Neural cell (in vitro differentiated cells): ENCODE results near the gene C3AR1. TPM values are rescaled to one million over a fixed set of nuclear protein-coding genes. Genes with fewer than 3 reads are reported as not detected.

Source experiments
- H2AFZ ChIP-seq: fragments of 200-600, 300-800 bp; sonication (generic), shearing (Covaris generic); 2 replicates; pipeline ENCODE4 v1.6.0; 2014; ENCODE audit warnings: low read depth, mild to moderate bottlenecking, antibody characterized with exemption, low read length, moderate library complexity
- H3F3A ChIP-seq: fragments of 200-600 bp; shearing (Covaris generic); 2 replicates; pipeline ENCODE4 v1.6.1; 2016; ENCODE audit warnings: mild to moderate bottlenecking, moderate library complexity, mixed read lengths, antibody characterized with exemption, low read length; ENCODE audit not compliant: insufficient read depth, poor library complexity, severe bottlenecking
- H3K27ac ChIP-seq: fragments of 200-600, 300-800 bp; sonication (generic), shearing (Covaris generic); 2 replicates; pipeline ENCODE4 v1.5.1; 2014; ENCODE audit warnings: mild to moderate bottlenecking, low read length, moderate library complexity
- H3K27me3 ChIP-seq: fragments of 300-800, 200-600 bp; sonication (generic), shearing (Covaris generic); 2 replicates; pipeline ENCODE4 v1.6.0; 2014; ENCODE audit warnings: mild to moderate bottlenecking, low read depth, low read length, moderate library complexity; ENCODE audit not compliant: insufficient read depth
- H3K36me3 ChIP-seq: fragments of 300-800, 200-600 bp; sonication (generic), shearing (Covaris generic); 2 replicates; pipeline ENCODE4 v1.5.1; 2014; ENCODE audit warnings: mild to moderate bottlenecking, antibody characterized with exemption, low read length, moderate library complexity; ENCODE audit not compliant: insufficient read depth
- H3K4me2 ChIP-seq: fragments of 300-800, 200-600 bp; sonication (generic), shearing (Covaris generic); 2 replicates; pipeline ENCODE4 v1.6.0; 2014; ENCODE audit warnings: mild to moderate bottlenecking, low read length
- H3K4me3 ChIP-seq: fragments of 300-800, 200-600 bp; sonication (generic), shearing (Covaris generic); 2 replicates; pipeline ENCODE4 v1.5.1; 2014; ENCODE audit warnings: mild to moderate bottlenecking, low read length, moderate library complexity
- H3K79me2 ChIP-seq: fragments of 200-600 bp; shearing (Covaris generic); replicated peaks from 2 replicates; pipeline ENCODE4 v1.6.0; 2014; ENCODE audit warnings: mild to moderate bottlenecking, low read length, moderate library complexity; ENCODE audit not compliant: insufficient read depth
- H3K9ac ChIP-seq: fragments of 300-800, 200-600 bp; sonication (generic), shearing (Covaris generic); 2 replicates; pipeline ENCODE4 v1.6.1; 2016; ENCODE audit warnings: mild to moderate bottlenecking, low read length, mixed read lengths
- H3K9me2 ChIP-seq: fragments of 200-600 bp; shearing (Covaris generic); 2 replicates; pipeline ENCODE4 v1.6.1; 2016; ENCODE audit warnings: mild to moderate bottlenecking, low read length, mixed read lengths; ENCODE audit not compliant: insufficient read depth
- H3K9me3 ChIP-seq: fragments of 200-600, 300-800 bp; sonication (generic), shearing (Covaris generic); 2 replicates; pipeline ENCODE4 v1.6.1; 2016; ENCODE audit warnings: mild to moderate bottlenecking, mixed run types, low read length, moderate library complexity, mixed read lengths
- H4K20me1 ChIP-seq: fragments of 200-600 bp; shearing (Covaris generic); 2 replicates; pipeline ENCODE4 v1.6.1; 2016; ENCODE audit warnings: mild to moderate bottlenecking, mixed run types; ENCODE audit not compliant: insufficient read depth
- EP300 ChIP-seq: fragments of 450-650 bp; conservative IDR thresholded peaks from 2 replicates; pipeline ENCODE4 v1.6.1; 2014; ENCODE audit warnings: antibody characterized with exemption, mild to moderate bottlenecking, moderate library complexity; ENCODE audit not compliant: poor library complexity, severe bottlenecking
- EZH2 ChIP-seq: fragments of 200-600, 300-800 bp; shearing (Covaris generic), sonication (generic); IDR thresholded peaks from 2 replicates; pipeline ENCODE4 v1.6.1; 2014; ENCODE audit warnings: antibody characterized with exemption, low read length, borderline replicate concordance, mild to moderate bottlenecking; ENCODE audit not compliant: insufficient read depth, poor library complexity, severe bottlenecking
- MXI1 ChIP-seq: fragments of 450-650 bp; conservative IDR thresholded peaks from 2 replicates; pipeline ENCODE4 v1.6.1; 2014; ENCODE audit warnings: antibody characterized with exemption, mild to moderate bottlenecking; ENCODE audit not compliant: poor library complexity, severe bottlenecking
- POLR2AphosphoS5 ChIP-seq: IDR thresholded peaks from 2 replicates; pipeline ENCODE4 v1.6.1; 2012
- RAD21 ChIP-seq: fragments of 450-650 bp; conservative IDR thresholded peaks from 2 replicates; pipeline ENCODE4 v1.6.1; 2014; ENCODE audit warnings: antibody characterized with exemption, mild to moderate bottlenecking, moderate library complexity
- SMC3 ChIP-seq: fragments of 450-650 bp; conservative IDR thresholded peaks from 2 replicates; pipeline ENCODE4 v1.6.1; 2014; ENCODE audit warnings: antibody characterized with exemption, mild to moderate bottlenecking, moderate library complexity; ENCODE audit not compliant: poor library complexity
- TAF1 ChIP-seq: IDR thresholded peaks from 2 replicates; pipeline ENCODE4 v1.6.1; 2012; ENCODE audit warnings: low read depth
- polyA plus RNA-seq: library from polyadenylated mRNA; depleted of rRNA; stranded (reverse); fragments of >200 nt; gene quantifications from 2 replicates; pipeline ENCODE4 v1.2.3, GENCODE V29; 2014
- TF ChIP-seq, protein P1 (sequence below): fragments of 450-650 bp; IDR thresholded peaks from 2 replicates; pipeline ENCODE4 v1.5.1; 2014; ENCODE audit warnings: antibody characterized with exemption, mild to moderate bottlenecking, moderate library complexity; ENCODE audit not compliant: poor library complexity, severe bottlenecking
- TF ChIP-seq, protein P2 (sequence below): IDR thresholded peaks from 2 replicates; pipeline ENCODE4 v1.6.1; 2012; ENCODE audit warnings: borderline replicate concordance

The C3AR1 gene
- polyA plus RNA-seq, 1 donor from 2014 or later = not detected

DNA sequence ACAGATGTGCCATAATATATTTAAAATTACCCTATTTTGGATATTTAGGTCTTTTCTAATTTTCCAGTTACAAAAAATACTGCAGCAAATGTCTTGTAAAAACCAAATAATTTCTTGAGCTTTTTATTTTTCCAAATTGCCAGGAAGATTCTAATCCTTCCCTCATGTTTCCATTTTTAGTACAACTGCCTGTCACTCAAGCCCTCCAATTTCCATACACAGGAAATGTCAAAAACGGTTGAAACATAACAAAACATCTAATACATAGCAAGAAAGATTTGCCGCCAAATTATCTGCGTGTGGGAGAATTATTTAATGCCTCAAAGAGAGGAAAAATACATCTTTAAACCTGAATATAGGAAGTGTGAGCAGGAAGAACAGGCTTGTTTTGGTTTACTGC is 36.0 kb downstream of the C3AR1 start:
- TF ChIP-seq TAF1 = no peak
- TF ChIP-seq, protein P1, sequence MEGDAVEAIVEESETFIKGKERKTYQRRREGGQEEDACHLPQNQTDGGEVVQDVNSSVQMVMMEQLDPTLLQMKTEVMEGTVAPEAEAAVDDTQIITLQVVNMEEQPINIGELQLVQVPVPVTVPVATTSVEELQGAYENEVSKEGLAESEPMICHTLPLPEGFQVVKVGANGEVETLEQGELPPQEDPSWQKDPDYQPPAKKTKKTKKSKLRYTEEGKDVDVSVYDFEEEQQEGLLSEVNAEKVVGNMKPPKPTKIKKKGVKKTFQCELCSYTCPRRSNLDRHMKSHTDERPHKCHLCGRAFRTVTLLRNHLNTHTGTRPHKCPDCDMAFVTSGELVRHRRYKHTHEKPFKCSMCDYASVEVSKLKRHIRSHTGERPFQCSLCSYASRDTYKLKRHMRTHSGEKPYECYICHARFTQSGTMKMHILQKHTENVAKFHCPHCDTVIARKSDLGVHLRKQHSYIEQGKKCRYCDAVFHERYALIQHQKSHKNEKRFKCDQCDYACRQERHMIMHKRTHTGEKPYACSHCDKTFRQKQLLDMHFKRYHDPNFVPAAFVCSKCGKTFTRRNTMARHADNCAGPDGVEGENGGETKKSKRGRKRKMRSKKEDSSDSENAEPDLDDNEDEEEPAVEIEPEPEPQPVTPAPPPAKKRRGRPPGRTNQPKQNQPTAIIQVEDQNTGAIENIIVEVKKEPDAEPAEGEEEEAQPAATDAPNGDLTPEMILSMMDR = no peak
- no peak for TF ChIP-seq MXI1
- TF ChIP-seq RAD21 = no peak
- TF ChIP-seq EZH2 = no peak
- H3K9ac ChIP-seq = peak overlapping the region; percentile 27

DNA sequence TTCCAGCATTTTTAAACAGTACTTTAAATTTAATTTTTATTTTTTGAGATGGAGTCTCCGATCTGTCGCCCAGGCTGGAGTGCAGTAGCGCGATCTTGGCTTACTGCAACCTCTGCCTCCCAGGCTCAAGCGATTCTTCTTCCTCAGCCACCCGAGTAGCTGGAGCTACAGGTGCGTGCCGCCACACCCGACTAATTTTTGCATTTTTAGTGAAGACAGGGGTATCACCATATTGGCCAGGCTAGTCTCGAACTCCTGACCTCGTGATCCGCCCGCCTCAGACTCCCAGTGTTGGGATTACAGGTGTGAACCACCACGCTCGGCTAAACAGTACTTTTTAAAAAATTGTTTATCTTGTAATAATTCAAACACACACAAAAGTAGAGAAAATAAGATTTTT is 37.9 kb downstream of the C3AR1 start:
- Histone ChIP-seq H3K9me2 (no peaks in the 10 kb centered on the region), H4K20me1 (no peaks in the 10 kb centered on the region), H3K9me3 (no peaks in the 10 kb centered on the region), H3K4me3 (no peak overlapping the region), H3K27me3 (no peaks in the 10 kb centered on the region), H3K79me2 (no peaks in the 10 kb centered on the region), H3K36me3 (no peaks in the 10 kb centered on the region), H2AFZ (no peak overlapping the region), H3F3A (peaks cover 5% of the 10 kb centered on the region), H3K4me2 (no peak overlapping the region), H3K9ac (no peak overlapping the region), H3K27ac (no peak overlapping the region)
- no peak for TF ChIP-seq EP300
- TF ChIP-seq EZH2 = no peak
- TF ChIP-seq RAD21 = no peak
- TF ChIP-seq, protein P2, sequence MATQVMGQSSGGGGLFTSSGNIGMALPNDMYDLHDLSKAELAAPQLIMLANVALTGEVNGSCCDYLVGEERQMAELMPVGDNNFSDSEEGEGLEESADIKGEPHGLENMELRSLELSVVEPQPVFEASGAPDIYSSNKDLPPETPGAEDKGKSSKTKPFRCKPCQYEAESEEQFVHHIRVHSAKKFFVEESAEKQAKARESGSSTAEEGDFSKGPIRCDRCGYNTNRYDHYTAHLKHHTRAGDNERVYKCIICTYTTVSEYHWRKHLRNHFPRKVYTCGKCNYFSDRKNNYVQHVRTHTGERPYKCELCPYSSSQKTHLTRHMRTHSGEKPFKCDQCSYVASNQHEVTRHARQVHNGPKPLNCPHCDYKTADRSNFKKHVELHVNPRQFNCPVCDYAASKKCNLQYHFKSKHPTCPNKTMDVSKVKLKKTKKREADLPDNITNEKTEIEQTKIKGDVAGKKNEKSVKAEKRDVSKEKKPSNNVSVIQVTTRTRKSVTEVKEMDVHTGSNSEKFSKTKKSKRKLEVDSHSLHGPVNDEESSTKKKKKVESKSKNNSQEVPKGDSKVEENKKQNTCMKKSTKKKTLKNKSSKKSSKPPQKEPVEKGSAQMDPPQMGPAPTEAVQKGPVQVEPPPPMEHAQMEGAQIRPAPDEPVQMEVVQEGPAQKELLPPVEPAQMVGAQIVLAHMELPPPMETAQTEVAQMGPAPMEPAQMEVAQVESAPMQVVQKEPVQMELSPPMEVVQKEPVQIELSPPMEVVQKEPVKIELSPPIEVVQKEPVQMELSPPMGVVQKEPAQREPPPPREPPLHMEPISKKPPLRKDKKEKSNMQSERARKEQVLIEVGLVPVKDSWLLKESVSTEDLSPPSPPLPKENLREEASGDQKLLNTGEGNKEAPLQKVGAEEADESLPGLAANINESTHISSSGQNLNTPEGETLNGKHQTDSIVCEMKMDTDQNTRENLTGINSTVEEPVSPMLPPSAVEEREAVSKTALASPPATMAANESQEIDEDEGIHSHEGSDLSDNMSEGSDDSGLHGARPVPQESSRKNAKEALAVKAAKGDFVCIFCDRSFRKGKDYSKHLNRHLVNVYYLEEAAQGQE = no peak
- no peak for TF ChIP-seq TAF1
- no peak for TF ChIP-seq POLR2AphosphoS5
- TF ChIP-seq MXI1 = no peak
- TF ChIP-seq, protein P1 = no peak
- no peak for TF ChIP-seq SMC3

More for the DNA sequence above, 36.0 kb downstream of the C3AR1 start:
- no peaks in the 10 kb centered on the region for H3K36me3 ChIP-seq
- peaks cover 4% of the 10 kb centered on the region for H3K79me2 ChIP-seq
- H3F3A ChIP-seq = peaks cover 5% of the 10 kb centered on the region
- H3K9me3 ChIP-seq = no peaks in the 10 kb centered on the region
- H3K9me2 ChIP-seq = no peaks in the 10 kb centered on the region
- H2AFZ ChIP-seq = no peak overlapping the region
- peak overlapping the region; percentile 65 for H3K27ac ChIP-seq
- no peaks in the 10 kb centered on the region for H3K27me3 ChIP-seq
- H3K4me2 ChIP-seq = peak overlapping the region; percentile 42
- no peaks in the 10 kb centered on the region for H4K20me1 ChIP-seq
- peak overlapping the region; percentile 35 for H3K4me3 ChIP-seq
